HT1080 (cell line): ENCODE measurements around the gene UGT2A2. TPM values are rescaled to one million over a fixed set of nuclear protein-coding genes. Genes with fewer than 3 reads are reported as not detected.
"Not testable (repeated sequence)": the region's sequence is repeated elsewhere in the genome, so short reads cannot be mapped to it uniquely, and the experiment has no call there.

Source experiments
- DNase-seq: peaks from one replicate; pipeline ENCODE4 v3.0.0-alpha.2; 2015; ENCODE audit warnings: low read depth
- polyA plus RNA-seq, 2 experiments: library from polyadenylated mRNA; depleted of rRNA; stranded (reverse); fragments of >200 nt; gene quantifications; 2 replicates each; pipeline ENCODE4 v1.2.3, GENCODE V29; 2015
- total RNA-seq: library from RNA; depleted of rRNA; stranded (reverse); fragments of >200 nt; shearing (Covaris generic); gene quantifications from 2 replicates; pipeline ENCODE4 v1.2.3, GENCODE V29; 2014; rRNA removed

UGT2A2 gene
- not detected in 2 replicates for total RNA-seq
- not detected in 2 replicates for polyA plus RNA-seq (2015; cell fraction: cytosol; rRNA removed)
- not detected in 2 replicates for polyA plus RNA-seq (2015; cell fraction: nucleus; rRNA removed)

- DNase-seq = no peak
Observed at GRCh38 chr4:69639542-69639941, at the start of gene UGT2A2. Gene UGT2A2, minus strand, starts transcription at chr4:69639642. Its CDS starts 2 bp downstream, at chr4:69639640.

GRCh38 chr4:69684804-69685203 is 45.4 kb upstream of the UGT2A2 start:
- no peak for DNase-seq

- DNase-seq = no peak
Observed at GRCh38 chr4:69668680-69669079, 29.2 kb upstream of the UGT2A2 start.

- not testable (repeated sequence) for DNase-seq
Observed at GRCh38 chr4:69664009-69664408, 24.6 kb upstream of the UGT2A2 start.

- not testable (repeated sequence) for DNase-seq
Observed at GRCh38 chr4:69661130-69661803, 21.8 kb upstream of the UGT2A2 start.

- no peak for DNase-seq
Observed at GRCh38 chr4:69658133-69658532, 18.7 kb upstream of the UGT2A2 start.

GRCh38 chr4:69656653-69657158 is 17.3 kb upstream of the UGT2A2 start:
- no peak for DNase-seq

GRCh38 chr4:69653147-69653546 is 13.7 kb upstream of the UGT2A2 start, which contains the start of gene UGT2A1:
Gene UGT2A1, minus strand, starts transcription at chr4:69653247. Its CDS starts 5,603 bp downstream, at chr4:69647644.
- DNase-seq = no peak

GRCh38 chr4:69650872-69651271 is 11.4 kb upstream of the UGT2A2 start:
- no peak for DNase-seq

GRCh38 chr4:69649629-69650028 is 10.2 kb upstream of the UGT2A2 start:
- no peak for DNase-seq

- no peak for DNase-seq
Observed at GRCh38 chr4:69649207-69649606, 9.8 kb upstream of the UGT2A2 start.

GRCh38 chr4:69642961-69643360 is 3.5 kb upstream of the UGT2A2 start:
- DNase-seq = no peak

- DNase-seq = no peak
Observed at GRCh38 chr4:69640289-69640688, 847 bp upstream of the UGT2A2 start.

GRCh38 chr4:69617083-69617694 is 22.3 kb downstream of the UGT2A2 start:
- DNase-seq = peak; percentile 30

- DNase-seq = no peak
Observed at GRCh38 chr4:69610484-69610883, 29.0 kb downstream of the UGT2A2 start.

- DNase-seq = no peak
Observed at GRCh38 chr4:69601065-69601464, 38.4 kb downstream of the UGT2A2 start.

- DNase-seq = no peak
Observed at GRCh38 chr4:69600013-69600412, 39.4 kb downstream of the UGT2A2 start.

GRCh38 chr4:69594382-69594781 is 45.1 kb downstream of the UGT2A2 start:
- DNase-seq = no peak

GRCh38 chr4:69591364-69591763 is 48.1 kb downstream of the UGT2A2 start:
- no peak for DNase-seq

GRCh38 chr4:69589884-69590283 is 49.6 kb downstream of the UGT2A2 start:
- peak; percentile 5 for DNase-seq

GRCh38 chr4:69584135-69584534 is 55.3 kb downstream of the UGT2A2 start:
- no peak for DNase-seq

- DNase-seq = no peak
Observed at GRCh38 chr4:69583543-69583942, 55.9 kb downstream of the UGT2A2 start.

- no peak for DNase-seq
Observed at GRCh38 chr4:69577245-69577644, 62.2 kb downstream of the UGT2A2 start.
